Measurements from ENCODE around the gene ZC3H15.
"Not testable (repeated sequence)": the region's sequence is repeated elsewhere in the genome, so short reads cannot be mapped to it uniquely, and the experiment has no call there.

ZC3H15 gene

GRCh38 chr2:186496401-186496800 lies 10.3 kb downstream of the ZC3H15 start:
- no peak for DNase-seq (ENCODE audit: low spot score)

- DNase-seq (ENCODE audit: low spot score) = no peak
Measured at GRCh38 chr2:186497928-186498327, 11.9 kb downstream of the ZC3H15 start.

GRCh38 chr2:186498834-186499233 lies 12.8 kb downstream of the ZC3H15 start:
- no peak for DNase-seq (ENCODE audit: low spot score)

- DNase-seq (ENCODE audit: low spot score) = no peak
Measured at GRCh38 chr2:186503827-186504606, 18.0 kb downstream of the ZC3H15 start.

- no peak for DNase-seq (ENCODE audit: low spot score)
Measured at GRCh38 chr2:186508263-186508662, 22.2 kb downstream of the ZC3H15 start.

GRCh38 chr2:186515376-186515775 lies 29.3 kb downstream of the ZC3H15 start:
- DNase-seq (ENCODE audit: low spot score) = no peak

GRCh38 chr2:186516396-186516795 lies 30.3 kb downstream of the ZC3H15 start:
- no peak for DNase-seq (ENCODE audit: low spot score)

GRCh38 chr2:186517090-186517489 lies 31.0 kb downstream of the ZC3H15 start:
- DNase-seq (ENCODE audit: low spot score) = no peak

GRCh38 chr2:186518291-186518690 lies 32.2 kb downstream of the ZC3H15 start:
- no peak for DNase-seq (ENCODE audit: low spot score)

- no peak for DNase-seq (ENCODE audit: low spot score)
Measured at GRCh38 chr2:186518945-186519344, 32.9 kb downstream of the ZC3H15 start.

- not testable (repeated sequence) for DNase-seq (ENCODE audit: low spot score)
Measured at GRCh38 chr2:186521570-186522153, 35.6 kb downstream of the ZC3H15 start.

GRCh38 chr2:186522450-186522849 lies 36.4 kb downstream of the ZC3H15 start:
- no peak for DNase-seq (ENCODE audit: low spot score)

- no peak for DNase-seq (ENCODE audit: low spot score)
Measured at GRCh38 chr2:186523791-186524190, 37.7 kb downstream of the ZC3H15 start.

- no peak for DNase-seq (ENCODE audit: low spot score)
Measured at GRCh38 chr2:186526281-186526680, 40.2 kb downstream of the ZC3H15 start.

- no peak for DNase-seq (ENCODE audit: low spot score)
Measured at GRCh38 chr2:186530314-186530713, 44.3 kb downstream of the ZC3H15 start.

- DNase-seq (ENCODE audit: low spot score) = no peak
Measured at GRCh38 chr2:186531257-186531775, 45.3 kb downstream of the ZC3H15 start.

- DNase-seq (ENCODE audit: low spot score) = no peak
Measured at GRCh38 chr2:186532891-186533290, 46.8 kb downstream of the ZC3H15 start.

GRCh38 chr2:186533717-186534116 lies 47.7 kb downstream of the ZC3H15 start:
- DNase-seq (ENCODE audit: low spot score) = no peak

GRCh38 chr2:186534406-186534805 lies 48.3 kb downstream of the ZC3H15 start:
- DNase-seq (ENCODE audit: low spot score) = no peak

GRCh38 chr2:186535861-186536260 lies 49.8 kb downstream of the ZC3H15 start:
- DNase-seq (ENCODE audit: low spot score) = no peak

GRCh38 chr2:186537019-186537418 lies 51.0 kb downstream of the ZC3H15 start:
- DNase-seq (ENCODE audit: low spot score) = no peak

- no peak for DNase-seq (ENCODE audit: low spot score)
Measured at GRCh38 chr2:186540941-186541340, 54.9 kb downstream of the ZC3H15 start.

- DNase-seq (ENCODE audit: low spot score) = no peak
Measured at GRCh38 chr2:186542002-186542401, 55.9 kb downstream of the ZC3H15 start.

All from activated CD4-positive, alpha-beta T cell treated with anti-CD3 and anti-CD28 coated beads, Interleukin-2, Interleukin-4, amounts not matched to agents 100 ng/mL and 50 ng/mL, durations not matched to agents 16 hours and 8 hours (primary cell).